Measurements from ENCODE around the gene CCDC12. TPM values are rescaled to one million over a fixed set of nuclear protein-coding genes. Genes with fewer than 3 reads are reported as not detected.
A peak's percentile ranks its signal among the peaks of the same experiment; 100 is the strongest.

CCDC12 gene
- total and polyA plus RNA-seq, 12 donors = 33.2 to 145 (median 70.0) TPM

DNA sequence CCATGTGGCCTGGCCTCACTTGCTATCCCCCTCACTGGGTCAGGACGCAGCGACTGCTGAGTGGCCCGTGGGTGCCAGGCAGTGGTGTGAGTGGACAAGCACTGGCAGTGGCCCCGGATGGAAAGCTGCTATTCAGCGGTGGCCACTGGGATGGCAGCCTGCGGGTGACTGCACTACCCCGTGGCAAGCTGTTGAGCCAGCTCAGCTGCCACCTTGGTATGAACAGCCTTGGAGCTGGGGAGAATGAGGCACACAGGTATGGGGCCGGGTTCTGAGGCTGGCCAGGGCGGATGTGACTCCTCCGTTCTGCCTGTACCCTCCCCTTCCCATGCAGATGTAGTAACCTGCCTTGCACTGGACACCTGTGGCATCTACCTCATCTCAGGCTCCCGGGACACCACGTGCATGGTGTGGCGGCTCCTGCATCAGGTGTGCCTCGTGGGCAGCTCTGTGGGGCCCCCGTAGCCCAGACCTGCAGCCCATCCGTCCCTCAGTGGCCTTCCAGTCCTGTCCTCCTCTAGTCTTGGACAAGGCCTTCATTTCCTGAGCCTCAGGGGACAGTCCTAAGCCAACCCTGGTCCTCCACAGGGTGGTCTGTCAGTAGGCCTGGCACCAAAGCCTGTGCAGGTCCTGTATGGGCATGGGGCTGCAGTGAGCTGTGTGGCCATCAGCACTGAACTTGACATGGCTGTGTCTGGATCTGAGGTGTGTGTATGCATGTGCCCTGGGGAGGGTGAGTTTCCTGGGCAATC, 31.1 kb upstream of the CCDC12 start:
- intact Hi-C loops (cut with DNase I) = loop anchor here (10.0 kb wide), 2 partner anchors 303 to 317 kb away; partner anchors contain the start of gene TMIE (in 1 of the 2)
- Histone ChIP-seq H3K4me3 (no peak overlapping the region), H3K36me3 (replicated peaks in 1 of 2) (peaks cover 0 to 26% of the 10 kb centered on the region in 2 donors), H3K27me3 (no peaks in the 10 kb centered on the region), H3K4me1 (replicated peaks in 1 of 2) (peaks cover 9 to 12% of the 10 kb centered on the region in 2 donors), H3K27ac (no peak overlapping the region), H3K9me3 (replicated peaks in 1 of 3) (no peaks in the 10 kb centered on the region)
- DNase-seq = peak in 1 of 7 donors; percentile 16
- TF ChIP-seq POLR2A (IDR thresholded peaks at IDR 0.05) = no peak
- TF ChIP-seq CTCF (IDR thresholded peaks at IDR 0.05) = no peak
- 94 to 96% (median 95%) methylated on average over 5 to 16 of the region's 16 CpGs for WGBS, 4 donors

DNA sequence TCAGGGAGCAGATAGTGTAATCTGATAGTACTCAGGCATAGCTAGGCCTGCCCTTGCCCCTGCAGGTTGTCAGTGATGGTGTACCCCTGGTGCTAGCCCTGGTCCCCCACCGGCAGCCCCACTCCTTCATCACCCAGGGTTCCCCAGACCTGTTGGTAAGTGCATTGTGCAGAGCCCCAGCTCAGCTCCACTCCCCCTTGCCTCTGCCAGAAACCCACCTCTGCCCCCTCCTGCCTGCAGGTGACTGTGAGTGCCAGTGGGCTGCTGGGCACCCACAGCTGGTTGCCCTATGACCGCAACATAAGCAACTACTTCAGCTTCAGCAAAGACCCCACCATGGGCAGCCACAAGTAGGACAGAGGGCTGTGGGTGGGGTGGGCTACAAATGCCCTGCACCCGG, 30.5 kb upstream of the CCDC12 start:
- Histone ChIP-seq H3K9me3 (replicated peaks in 1 of 3) (no peaks in the 10 kb centered on the region), H3K4me3 (no peak overlapping the region), H3K36me3 (replicated peaks in 1 of 2) (peaks cover 0 to 32% of the 10 kb centered on the region in 2 donors), H3K4me1 (replicated peaks in 1 of 2) (peaks cover 9 to 12% of the 10 kb centered on the region in 2 donors), H3K27me3 (no peaks in the 10 kb centered on the region), H3K27ac (no peak overlapping the region)
- 80 to 95% (median 88%) methylated on average over 1 to 3 of the region's 3 CpGs; no CpG with 5 or more reads in 1 of the 4 donors for WGBS, 4 donors
- intact Hi-C loops (cut with DNase I) = loop anchor here (10.0 kb wide), 2 partner anchors 302 to 318 kb away; partner anchors contain the start of gene TMIE (in 1 of the 2)
- TF ChIP-seq CTCF (IDR thresholded peaks at IDR 0.05) (no peak), POLR2A (IDR thresholded peaks at IDR 0.05) (no peak)
- DNase-seq = peak in 1 of 7 donors; percentile 9

- peak in 1 of 7 donors; percentile 10 for DNase-seq
- 82 to 90% (median 88%) methylated on average over 6 to 9 of the region's 9 CpGs for WGBS, 4 donors
- Histone ChIP-seq H3K27me3 (no peaks in the 10 kb centered on the region), H3K36me3 (replicated peaks in 1 of 2) (peaks cover 0 to 40% of the 10 kb centered on the region in 2 donors), H3K9me3 (replicated peaks in 1 of 3) (no peaks in the 10 kb centered on the region), H3K27ac (no peak overlapping the region), H3K4me1 (replicated peaks in 1 of 2) (peaks cover 9 to 12% of the 10 kb centered on the region in 2 donors), H3K4me3 (no peak overlapping the region)
- intact Hi-C loops (cut with DNase I) = loop anchor here (10.0 kb wide), 2 partner anchors 301 to 319 kb away; partner anchors contain the start of gene TMIE (in 1 of the 2)
- TF ChIP-seq CTCF (IDR thresholded peaks at IDR 0.05) = no peak
- TF ChIP-seq POLR2A (IDR thresholded peaks at IDR 0.05) = no peak
Observed at GRCh38 chr3:47006145-47006651, 29.7 kb upstream of the CCDC12 start.

Data from adrenal gland (tissue), 12 donors.